Stimulated activated CD4-positive, alpha-beta T cell treated with anti-CD3 and anti-CD28 coated beads, Interleukin-12 subunit alpha, Interleukin-12 subunit beta, amount 100 ng/mL, for 4 hours (primary cell): ENCODE data around the gene OR4E2.
"Not testable (repeated sequence)": the region's sequence is repeated elsewhere in the genome, so short reads cannot be mapped to it uniquely, and the experiment has no call there.

ENCODE experiments used
- DNase-seq: peaks from one replicate; pipeline ENCODE4 v3.0.0-alpha.2; 2020

Gene OR4E2

DNA sequence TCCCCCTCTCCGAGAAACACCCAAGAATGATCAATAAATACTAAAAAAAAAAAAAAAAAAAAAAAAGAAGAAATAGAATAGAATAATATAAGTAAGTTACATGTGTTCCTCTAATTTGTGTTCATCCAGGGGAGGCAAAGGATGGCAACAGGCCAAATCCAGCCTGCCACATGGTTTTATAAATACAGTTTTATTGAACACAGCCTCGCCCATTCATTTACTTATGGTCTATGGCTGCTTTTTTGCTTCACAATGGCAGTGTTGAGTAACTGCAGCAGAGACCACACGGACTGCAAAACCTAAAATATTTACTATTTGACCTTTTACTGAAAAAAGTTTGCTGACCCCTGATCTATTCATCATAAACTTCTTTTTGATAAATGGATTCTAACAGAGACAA, 44.9 kb downstream of the OR4E2 start:
- DNase-seq = not testable (repeated sequence)

DNA sequence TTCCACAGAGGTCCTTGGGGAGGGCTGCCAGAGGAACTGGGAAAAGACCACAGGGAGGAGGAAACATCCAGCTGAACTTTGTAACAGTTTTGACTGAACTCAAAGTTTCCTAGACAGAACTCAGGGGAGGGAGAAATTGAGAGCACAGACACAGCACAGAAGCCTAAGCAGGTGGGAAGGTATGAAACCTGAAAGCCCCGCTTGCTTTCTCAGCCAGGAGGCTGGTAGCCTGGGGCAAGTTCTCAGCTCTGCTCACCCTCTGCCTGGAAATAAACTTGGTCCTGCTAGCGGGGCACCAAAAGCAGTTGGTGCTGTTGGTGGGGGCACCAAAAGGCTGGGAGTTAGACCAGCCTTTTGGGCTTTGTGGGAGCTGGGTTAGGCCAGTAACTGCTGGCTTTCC, 45.9 kb downstream of the OR4E2 start:
- DNase-seq = no peak

DNA sequence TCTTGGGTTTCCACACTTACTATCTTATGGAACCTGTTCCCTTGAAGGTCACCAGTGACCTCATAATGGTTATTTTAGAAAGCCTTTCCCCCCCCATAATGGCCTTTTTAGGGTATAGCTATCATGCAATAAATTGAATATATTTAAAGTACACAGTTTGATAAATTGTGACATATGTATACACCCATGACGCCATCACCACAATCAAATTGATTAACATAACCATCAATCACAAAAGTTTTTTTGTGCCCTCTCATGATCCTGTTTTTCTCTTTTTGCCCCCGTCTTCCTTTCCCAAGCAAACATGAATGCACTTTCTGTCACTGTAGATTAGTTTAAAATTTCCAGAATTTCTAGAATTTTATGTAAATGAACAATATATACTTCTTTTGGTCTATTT, 48.7 kb downstream of the OR4E2 start:
- no peak for DNase-seq

DNA sequence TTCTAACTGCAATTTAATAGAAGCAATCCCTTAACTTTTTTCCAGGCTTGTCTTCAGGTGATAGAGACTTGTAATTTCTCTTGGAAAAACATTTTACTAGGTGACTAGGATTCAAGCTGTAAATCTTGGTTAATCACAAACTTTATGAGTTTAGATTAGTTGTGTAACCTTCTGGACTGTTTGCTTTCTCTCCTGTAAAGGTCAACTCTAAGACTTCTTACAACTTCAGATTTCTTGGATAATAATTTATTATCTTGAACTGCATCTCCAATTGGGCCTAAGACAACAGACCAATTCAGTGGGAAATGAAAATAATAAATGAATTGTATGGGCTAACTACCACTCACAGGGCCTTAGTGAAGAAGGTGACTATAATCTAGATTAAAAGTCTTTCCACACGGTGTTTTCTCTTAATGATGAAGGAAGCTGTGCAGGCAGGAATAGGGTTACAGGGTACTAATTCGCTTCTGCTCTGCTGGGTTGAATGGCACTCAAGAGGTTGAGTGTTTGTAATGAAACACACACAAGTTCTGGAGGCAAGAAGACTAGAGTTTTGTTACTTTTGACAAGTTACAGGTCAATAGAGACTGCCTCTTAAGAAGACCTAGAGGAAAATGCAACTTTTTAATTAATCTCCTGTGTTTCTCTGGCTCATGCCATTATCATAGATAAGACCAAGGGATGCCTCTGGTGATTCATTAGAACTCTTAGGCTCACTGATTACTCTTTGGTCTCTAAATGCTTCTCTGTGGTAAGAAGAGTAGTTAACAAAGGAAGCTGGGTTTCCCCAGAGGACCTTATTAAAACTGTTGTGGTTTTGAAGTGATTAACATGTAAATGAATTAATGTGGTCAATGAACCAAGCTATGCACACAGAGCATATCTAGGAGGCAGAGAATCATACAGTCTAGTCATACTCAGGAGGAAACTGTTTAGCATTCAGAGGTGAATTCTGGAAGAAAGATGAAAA, 50.0 kb downstream of the OR4E2 start:
- no peak for DNase-seq

DNA sequence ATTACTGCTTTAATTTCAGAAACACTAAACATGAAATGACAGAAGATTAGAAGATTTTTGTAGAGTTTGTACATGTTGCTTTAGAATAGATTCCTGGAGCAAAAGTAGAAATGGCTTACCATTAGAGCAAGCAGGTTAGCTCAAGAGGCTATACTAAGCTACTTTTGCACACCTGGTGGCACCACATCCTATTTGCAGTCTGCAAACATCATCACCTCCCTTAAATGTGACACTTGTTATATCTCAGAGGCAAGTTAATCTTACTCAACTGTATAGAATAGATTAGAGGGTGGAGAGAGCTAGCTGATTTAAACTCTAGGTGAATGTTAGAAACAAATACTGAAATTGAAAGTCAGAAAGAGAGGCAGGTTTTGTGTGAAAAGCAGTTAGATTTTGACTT, 50.7 kb downstream of the OR4E2 start:
- DNase-seq = no peak

DNA sequence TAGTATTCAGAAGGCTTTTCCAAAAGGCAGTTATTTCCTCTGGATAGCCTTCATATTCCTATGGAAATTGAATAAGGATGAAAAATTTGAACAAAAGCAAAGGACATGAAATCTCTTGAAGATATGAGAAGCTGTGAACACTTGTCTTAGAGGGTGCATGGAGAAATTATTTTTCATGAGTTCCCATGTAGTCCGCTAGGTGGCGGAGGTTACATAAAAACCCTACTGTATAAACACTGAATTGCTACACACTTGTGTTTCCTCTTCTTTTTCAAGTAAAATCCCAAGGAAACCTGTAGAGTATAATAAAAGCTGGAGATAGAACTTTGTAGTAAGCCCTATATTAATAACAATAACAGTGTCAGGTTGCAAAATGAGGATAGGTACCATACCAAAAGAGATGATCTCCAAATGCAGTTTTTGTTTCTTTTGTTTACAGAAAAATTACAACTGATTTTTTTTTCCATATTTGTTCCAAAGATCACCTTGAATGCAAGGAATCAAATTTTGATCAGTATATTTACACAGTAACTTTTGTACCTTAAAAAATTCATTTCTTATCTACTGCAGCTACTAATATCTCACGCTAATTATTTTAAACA, 57.8 kb downstream of the OR4E2 start:
- no peak for DNase-seq

DNA sequence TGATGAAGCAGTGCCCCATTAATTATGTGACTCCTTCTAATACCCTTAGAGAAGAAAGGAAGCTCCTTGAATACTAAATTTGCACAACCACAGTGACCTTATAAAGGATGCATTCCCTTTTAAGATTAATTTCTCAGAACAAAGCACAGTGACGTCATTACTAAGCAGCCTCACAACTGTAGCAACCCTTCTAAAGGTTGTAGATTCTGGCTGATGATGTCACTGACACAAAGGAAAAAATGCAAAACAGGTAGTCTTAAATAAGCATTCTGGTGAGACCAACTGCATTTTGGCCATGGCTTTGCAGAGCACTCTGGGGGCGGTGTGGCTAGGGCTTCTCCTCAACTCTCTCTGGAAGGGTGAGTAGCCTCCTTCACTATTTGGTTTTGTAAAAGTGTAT, 58.4 kb downstream of the OR4E2 start:
- DNase-seq = no peak

DNA sequence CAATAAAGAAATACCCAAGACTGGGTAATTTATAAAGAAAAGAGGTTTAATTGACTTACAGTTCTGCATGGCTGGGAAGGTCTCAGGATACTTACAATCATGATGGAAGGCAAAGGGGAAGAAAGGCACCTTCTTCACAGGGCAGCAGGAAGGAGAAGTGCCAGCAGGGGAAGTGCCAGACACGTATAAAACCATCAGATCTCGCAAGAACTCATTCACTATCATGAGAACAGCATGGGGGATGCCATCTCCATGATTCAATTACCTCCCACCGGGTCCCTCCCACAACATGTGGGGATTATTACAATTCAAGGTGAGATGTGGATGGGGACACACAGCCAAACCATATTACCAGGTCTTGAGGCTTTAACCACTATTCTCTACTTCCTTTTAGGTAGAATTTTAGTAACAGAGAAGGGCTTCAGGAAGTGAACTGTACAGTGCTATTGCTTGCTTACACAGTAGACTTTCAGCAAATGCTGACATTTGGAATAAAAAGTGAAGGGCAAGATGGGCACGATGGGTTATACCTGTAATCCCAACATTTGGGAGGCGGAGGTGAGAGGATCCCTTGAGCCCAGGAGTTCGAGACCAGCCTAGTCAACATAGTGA, 60.8 kb downstream of the OR4E2 start:
- no peak for DNase-seq
